GM21619 (cell line): ENCODE measurements around the gene CD101.
A peak's percentile ranks its signal among the peaks of the same experiment; 100 is the strongest.

Experiments
- ATAC-seq: cut with Tn5 transposase; IDR thresholded peaks from one replicate; pipeline ENCODE4 v1.9.1; 2021; ENCODE audit not compliant: unreplicated experiment

The CD101 gene

DNA sequence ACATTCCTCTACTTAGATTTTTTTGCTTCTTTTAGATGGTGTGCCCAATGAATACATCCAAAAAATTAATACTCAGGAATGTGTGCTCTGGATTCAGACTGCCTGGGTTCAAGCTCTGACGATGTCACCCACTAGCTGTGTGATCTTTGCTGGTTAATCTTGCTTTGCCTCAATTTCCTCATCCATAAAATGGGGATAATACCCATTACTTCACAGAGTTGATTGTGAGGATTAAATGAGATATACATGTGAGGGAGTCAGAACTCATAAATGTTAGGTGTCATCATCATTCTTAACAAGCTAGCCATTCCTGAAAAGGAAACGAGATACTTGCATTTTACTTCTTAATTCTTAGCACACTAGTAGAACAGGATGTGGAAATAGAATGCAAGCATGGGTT is 45.7 kb downstream of the CD101 start:
- ATAC-seq, result no peak

DNA sequence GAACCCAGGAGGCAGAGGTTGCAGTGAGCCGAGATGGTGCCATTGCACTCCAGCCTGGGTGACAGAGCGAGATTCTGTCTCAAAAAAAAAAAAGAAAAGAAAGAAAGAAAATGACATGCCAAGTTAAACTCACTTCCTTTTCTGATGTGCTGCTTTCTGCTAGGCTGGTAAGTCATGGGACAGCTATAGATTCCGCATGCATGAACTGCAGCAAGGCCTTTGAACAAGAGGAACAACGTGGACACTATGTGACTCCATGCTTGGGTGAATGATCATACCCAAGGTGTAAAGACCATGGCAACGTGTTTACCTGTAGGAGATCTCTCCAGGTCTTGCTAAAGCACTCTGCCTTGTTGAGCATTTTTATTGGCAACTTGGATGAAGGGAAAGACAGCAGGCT is 48.3 kb downstream of the CD101 start:
- ATAC-seq, result no peak

DNA sequence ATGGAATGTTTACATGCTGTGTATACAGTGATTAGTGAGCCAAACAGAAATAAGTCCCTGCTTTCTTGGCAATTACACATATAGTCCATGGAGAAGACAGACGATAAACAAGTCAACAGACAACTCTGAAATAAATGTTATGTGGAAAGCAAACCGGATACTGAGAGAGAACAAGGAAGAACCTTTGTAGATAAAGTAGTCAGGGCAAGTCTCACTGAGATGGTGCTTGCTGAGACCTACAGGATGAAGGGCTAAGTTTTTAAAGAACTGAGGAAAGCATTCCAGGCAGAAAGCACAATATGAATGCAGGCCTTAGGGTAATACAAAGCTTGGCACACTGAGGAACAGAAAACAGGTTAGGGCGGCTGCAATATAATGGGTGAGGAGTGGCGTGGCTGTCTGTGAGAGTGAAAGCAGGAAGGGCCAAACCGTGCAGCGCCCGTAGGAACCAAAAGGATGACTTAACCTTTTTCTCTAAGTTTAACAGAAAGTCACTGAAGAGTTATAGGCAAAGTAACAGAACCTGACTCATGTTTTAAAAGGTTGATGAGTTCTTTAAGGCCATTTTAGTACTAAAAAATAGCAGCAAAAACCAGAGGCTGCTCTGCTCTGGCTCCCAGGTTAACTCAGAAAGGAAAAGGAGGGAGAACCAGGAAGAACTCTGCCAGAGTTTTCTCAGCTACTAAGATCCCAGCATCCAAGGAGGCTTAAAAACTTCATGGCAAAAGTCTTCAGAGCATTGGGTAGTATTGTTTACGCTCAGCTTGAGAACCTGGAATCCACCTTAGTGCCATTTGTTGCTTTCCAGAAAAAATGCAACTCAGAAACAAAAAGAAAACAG is 49.9 kb downstream of the CD101 start:
- peak; percentile 79 for ATAC-seq

DNA sequence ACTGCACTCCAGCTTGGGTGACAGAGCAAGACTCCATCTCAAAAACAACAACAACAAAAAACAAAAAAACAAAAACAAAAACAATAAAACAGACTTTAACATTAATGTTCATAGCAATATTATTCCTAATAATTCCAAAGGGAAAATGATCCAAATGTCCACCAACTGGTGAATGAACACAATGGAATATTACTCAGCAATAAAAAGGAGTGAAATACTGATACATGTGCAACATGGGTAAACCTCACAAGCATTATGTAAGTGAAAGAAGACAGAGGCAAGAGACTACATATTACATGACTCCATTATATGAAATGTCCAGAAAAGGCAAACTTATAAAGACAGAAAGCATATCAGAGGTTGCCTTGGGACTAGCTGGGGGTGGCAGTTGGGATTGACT is 52.5 kb downstream of the CD101 start:
- no peak for ATAC-seq

DNA sequence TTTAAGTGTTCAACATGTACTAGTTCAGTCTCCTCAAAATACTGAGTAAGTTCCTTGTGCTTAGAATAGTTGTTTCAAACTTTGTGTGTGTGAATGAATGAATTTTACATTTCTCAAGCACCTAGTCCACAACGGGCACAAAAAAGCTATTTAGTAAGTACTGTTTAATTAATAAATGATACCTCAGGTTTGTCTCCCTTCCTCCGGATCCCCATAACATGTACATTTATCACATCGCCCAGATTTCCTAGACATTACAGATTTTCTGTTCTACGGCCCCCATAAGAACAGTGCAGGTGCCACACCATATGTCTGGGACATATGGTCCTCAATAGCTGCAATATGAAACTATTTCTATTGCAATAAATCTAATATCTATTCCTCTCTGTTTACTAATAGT is 57.2 kb downstream of the CD101 start:
- ATAC-seq, result no peak

DNA sequence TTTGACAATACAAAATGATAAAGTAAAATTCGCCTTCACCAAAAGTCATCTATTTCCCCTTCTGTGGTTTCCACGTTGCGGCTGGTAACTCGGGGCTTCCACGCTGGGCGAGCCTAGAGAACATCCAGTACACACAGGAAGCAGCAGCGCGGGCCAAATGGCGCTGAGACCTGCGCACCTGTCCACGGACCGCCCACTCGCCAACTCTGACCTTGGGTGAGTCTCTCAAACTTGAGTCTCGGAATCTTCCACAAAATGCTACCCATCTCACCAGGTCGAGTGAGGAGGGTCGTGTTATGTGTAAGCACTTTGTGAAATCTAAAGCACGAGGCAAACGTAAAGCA is 57.7 kb downstream of the CD101 start:
- peak; percentile 31 for ATAC-seq

DNA sequence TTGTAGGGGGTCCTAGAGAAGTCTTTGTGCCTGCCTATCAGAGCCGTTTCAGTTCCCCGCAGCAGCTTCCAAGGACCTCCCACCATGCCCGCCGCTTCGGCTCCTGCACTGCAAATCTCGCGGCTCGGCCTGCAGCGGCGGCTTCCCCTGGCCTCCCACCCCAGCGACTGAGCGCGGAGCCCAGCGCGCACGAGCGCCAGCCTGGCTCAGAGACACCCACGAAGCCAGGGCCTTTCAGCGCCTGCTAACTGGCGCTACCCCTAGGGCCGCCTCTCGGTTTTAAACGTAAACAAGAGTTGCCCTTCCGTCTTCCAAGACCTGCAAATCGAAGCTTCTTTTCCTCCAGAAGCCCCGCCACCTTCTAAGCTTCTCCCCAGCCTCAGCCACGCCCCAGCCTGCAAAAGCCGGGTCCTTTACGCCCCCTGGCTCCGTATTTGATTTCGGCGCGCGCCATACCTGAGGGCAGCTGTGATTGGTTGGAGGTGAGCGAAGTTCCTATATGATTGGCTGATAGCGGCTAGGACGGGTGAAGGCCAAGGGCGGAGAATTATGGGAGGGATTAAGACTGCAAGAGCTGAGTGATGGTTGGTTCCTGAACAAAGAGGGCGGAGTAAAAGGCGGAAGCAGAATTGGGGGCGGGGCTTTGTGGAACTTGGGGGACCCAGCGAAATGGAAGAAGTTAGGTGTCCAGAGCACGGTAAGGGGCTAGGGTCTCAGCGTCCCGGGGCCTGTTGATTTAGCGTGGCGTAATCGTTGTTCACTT is 58.3 kb downstream of the CD101 start, which contains the start of gene TTF2:
TTF2 (plus strand) TSS at position 649 of the 763 bp plus-strand sequence; CDS start at position 670, 21 bp downstream.
- ATAC-seq, result peak; percentile 93

DNA sequence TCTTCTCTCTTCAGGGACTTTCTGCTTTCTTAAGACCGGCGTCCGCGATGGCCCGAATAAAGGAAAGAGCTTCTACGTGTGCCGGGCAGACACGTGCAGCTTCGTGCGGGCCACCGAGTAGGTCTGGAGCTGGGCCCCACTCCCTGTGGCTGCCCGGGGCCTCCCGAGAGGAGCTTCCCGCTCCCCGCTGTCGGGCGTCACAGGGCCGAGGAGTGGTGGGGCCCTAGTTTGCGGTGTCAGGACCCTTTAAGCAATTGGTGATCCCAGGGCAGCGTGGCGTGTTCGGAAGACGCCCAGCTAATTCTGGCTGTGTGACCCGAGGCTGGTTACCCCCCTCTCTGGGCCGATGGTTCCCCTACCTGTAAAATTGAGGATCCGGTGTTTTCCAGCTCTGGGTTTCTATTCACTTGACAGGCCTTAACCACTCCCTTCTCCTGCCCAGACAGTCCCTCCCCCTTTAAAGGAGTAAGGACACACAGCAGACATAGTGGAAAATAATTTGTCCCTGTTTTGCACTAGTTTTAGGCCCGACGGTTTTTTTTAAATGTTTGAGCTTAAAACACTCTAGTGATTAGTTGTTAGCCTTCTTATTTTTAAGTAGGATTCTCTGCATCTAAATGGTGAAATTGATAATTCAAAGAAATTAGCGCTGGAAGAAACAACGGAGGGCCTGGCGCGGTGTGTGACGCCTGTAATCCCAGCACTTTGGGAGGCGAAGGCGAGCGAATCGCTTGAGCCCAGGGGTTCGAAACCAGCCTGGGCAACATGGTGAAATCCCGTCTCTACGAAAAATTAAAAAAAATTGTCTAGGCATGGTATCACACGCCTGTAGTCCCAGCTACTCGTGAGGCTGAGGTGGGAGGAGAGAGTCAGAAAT is 59.1 kb downstream of the CD101 start:
- ATAC-seq, result no peak

DNA sequence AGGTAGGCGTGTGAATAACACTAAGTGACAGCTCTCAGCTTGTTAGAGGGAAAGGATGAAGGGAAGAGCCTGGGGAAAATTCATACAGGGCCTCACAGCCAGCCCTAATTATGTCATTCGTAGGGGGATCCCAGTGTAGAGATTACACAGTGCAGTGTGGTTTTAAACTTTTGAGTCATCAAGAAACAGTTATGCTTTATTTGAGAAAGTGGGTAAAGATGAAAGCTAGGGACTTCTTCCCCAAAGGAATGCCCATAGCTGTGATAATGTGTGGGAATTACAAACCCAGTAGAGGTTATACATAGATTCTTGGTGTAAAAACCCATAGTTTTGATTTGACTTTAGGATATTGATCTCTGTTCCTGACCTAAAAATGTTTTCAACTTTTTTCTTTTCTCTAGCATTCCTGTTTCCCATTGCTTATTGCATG is 60.4 kb downstream of the CD101 start:
- ATAC-seq, result peak; percentile 27

DNA sequence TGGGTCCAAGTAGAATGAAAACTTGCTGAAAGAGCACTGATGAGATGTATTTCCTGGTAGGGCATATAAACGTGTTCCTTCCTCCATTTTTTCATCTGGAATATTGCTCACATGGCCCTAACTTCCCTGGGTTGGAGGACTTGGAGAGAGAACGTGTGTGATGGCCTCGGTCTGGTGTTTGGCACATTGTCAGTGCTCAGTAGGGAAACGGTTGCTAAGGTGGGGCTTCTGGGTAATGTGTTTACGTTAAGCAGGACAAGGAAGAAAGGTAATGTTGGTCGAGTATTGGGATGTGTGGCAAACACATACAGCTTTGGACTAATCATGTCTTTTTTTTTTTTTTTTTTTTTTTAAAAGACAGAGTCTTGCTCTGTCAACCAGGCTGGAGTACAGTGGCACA is 64.8 kb downstream of the CD101 start:
- ATAC-seq, result no peak

DNA sequence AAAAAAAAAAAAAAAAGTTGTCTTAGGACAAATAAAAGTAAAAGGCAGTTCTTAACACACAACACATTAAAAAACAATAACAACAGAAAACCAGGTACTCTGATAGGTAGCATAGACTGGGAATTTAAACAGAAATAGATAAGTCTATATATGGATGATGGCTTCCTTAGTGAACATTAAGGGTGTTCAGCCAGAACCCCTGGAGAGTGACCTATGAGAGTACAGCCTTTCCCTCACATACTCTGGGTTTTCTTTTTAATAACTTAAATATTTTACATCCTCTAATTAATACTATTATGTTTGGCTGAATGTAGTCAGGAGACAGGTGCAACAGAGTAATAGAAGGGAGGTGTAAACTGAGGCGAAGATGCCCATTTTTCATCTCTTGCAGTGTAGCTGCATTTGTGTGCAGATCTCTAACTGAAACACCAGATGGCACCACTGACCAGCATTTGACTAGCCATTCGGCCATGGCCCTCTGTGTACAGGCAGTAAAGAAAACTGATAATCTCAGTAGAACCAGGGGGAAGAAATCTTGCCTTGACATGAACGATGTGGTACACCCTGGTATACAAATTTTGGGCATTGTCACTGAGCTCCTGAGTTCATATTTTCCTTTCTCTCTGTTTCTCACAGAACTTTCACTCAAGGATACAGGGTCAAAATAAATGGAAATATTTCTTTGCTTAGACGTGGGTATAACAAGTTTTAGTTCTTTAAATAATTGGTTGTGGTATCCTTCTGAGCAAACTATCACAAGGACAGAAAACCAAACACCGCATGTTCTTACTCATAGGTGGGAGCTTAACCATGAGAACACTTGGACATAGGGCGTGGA is 66.2 kb downstream of the CD101 start:
- peak; percentile 54 for ATAC-seq

DNA sequence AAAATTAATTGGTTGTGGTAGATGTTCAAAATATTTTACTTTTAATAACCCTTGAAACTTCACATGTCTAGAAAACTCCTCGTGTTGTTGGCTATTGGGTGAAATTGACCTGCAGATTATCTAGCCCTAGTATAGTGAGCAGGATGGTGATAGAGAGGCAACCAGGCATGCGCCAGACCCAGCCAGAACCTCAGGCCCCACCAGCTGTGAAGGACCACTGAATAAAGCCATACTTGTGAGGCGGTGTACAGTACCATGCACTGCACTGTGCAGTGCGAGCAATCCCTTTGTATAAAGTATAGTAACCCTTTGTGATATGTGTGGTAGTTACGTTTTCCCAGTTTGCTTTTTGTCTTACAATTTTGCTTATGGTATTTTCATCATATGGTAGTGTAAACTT is 67.0 kb downstream of the CD101 start:
- no peak for ATAC-seq

DNA sequence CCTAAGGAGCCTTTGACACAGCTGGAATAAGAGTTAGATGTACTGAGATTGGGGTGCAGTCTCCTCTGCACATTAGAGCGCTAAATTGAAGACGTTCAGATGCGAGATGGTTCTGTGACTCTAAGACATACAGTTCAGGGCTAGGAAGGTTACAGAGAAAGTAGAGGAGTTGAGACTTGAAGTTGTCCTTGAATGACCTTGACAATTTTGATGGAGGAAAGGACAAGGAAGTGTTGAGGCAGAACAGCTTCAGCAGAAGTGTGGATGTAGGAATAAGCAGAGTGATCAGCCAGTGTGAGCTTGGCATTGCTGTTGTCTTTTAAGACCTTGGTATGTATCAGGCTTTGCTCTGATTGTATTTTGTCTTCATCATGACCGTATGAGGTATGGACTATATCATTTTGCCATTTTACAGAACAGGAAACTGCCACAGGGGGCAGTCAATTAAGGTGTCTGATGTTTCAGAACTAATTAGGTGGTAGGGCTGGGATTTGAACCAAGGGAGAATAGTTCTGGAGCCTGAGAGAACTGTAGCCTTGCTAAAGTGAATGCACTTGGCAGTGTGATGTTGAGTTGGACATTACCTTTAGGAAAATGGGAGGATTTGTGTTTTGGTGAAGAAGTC is 67.8 kb downstream of the CD101 start:
- no peak for ATAC-seq

DNA sequence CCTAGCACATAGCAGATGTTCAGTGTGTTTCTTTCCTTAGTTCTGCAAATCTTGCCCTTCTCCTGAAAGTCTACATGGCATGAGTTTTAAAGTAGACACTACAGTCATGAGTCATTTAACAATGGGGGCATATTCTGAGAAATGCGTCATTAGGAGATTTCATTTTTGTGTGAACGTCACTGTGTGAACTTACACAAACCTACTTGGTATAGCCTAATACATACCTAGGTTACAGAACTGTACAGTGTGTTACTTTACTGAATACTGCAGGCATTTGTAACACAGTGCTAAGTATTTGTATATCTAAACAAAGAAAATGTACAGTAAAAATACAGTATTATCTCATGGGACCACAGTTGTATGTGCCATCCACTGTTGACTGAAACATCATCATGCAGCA is 68.6 kb downstream of the CD101 start:
- no peak for ATAC-seq

DNA sequence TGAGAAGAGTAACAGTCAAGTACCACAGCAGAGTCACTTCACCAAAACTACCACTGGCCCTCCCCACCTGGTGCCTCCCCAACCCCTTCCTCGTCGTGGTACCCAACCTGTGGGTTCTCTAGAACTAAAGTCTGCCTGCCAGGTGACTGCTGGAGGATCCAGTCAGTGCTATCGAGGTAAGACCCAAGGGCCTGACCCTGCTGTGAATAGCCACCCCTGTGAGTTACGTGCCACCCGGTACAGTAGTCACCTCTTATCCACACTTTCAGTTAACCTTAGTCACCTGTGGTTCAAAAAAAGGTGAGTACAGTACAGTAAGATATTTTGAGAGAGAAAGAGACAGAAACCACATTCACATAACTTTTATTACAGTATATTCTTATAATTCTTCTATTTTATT is 75.1 kb downstream of the CD101 start:
- ATAC-seq, result no peak

DNA sequence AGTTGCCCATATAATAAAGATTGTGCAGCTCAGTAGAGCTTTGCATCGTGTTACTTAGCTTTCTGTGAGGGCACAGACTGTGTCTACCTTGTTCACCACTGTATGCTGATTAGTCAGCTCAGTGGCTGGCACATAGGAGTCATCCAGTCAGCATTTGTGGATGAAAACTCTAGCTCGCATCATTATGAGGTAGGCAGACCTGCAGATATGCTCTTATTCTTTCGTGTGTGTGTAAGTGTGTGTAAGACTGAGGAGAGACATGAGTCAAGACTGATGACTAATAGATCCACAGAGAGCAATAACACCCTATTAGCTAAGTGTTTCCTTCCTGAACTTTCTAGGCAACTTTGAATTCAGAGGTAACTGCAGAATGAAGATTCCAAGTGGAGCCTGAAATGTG is 75.7 kb downstream of the CD101 start:
- ATAC-seq, result no peak

DNA sequence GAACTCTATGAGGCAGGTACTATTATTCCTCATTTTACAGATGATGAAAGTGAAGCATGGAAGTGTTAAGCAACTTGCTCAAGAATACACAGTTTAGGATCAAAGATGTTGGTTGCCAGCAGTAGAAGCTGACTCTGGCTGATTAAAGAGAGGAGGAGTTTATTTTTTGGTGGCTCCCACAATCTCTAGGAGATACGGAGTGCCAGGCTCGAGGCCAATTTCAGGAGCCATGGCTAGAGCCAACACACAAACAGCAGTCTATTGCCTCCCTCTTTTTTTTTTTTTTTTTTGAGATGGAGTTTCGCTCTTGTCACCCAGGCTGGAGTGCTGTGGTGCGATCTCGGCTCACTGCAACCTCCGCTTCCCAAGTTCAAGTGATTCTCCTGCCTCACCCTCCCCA is 78.2 kb downstream of the CD101 start:
- no peak for ATAC-seq

DNA sequence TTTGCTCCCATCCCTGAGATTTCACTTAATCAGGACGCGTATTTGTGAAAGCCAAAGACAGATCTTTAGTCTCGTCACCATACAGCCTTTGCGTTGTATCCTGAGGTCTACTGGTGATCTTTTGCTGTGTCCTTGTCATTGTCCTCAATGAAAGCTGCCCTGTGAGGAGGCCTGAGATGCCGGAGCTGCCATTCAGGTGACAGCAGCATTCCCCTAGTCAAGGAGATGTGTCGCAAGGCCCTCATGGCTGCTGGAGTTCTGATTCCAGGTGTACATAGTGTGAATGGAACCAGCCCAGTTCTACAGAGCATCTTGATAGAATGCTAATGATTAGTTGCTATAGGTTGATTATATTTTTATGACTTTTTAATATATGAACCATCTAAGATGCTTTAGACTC is 82.7 kb downstream of the CD101 start:
- no peak for ATAC-seq
